SK-N-MC (cell line): ENCODE data around the gene PAGE2B.

Source experiments
- EZH2 ChIP-seq: fragments of 200-600 bp; sonication (generic); IDR thresholded peaks from one replicate; pipeline ENCODE4 v1.6.1; 2017; ENCODE audit warnings: antibody characterized with exemption
- POLR2AphosphoS5 ChIP-seq: IDR thresholded peaks from 2 replicates; pipeline ENCODE4 v1.6.1; 2012; ENCODE audit warnings: mild to moderate bottlenecking, low read depth, low read length, borderline replicate concordance

DNA sequence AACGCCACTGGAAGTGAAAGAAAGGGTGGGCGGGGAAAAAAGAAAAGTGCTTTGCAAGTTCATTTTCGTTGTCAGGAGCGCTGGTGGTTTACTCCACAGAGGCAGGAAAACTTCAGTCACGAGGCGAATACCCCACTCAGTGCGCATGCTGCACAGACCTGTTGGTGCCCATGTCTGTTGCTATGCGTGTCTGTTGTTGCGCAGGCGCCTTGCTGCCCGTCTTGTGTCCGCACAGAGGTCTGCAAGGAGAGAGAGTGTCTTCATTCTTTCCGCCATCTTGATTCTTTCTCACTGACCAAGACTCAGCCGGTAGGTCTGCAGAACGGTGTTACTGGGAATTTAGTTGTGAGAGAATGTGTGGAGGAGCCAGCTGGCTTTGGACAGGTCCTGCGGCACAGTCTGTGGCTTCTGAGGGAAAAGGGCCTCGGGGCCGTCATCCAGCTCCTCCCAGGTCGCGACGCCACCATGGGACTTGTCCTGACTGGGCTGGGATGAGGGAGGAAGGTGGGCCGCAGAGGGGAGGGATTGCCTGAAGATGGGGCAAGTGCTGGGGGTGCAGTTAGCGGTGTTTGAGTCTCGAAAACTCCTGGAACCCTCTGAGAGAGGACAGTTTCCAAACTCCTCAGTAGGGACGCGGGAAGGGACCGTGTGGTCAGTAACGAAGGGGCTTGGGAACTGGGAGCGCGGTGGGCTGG lies 14.1 kb downstream of the PAGE2B start, which contains the start of gene PAGE2:
- TF ChIP-seq POLR2AphosphoS5 (no peak), EZH2 (no peak)
